Activated CD4-positive, alpha-beta memory T cell treated with anti-CD3 and anti-CD28 coated beads, Interleukin-2, amount 10 ng/mL, durations not matched to agents 7 days and 5 days (primary cell): ENCODE measurements around the gene NDE1. TPM values are rescaled to one million over a fixed set of nuclear protein-coding genes. Genes with fewer than 3 reads are reported as not detected.

ENCODE experiments used
- CTCF ChIA-PET: fragments of 350-600 bp; sonication (Branson Sonifier 250); formaldehyde crosslinking; loops from one replicate; lab custom pipeline; 2021; ENCODE audit warnings: antibody characterized with exemption, inconsistent platforms; lab: Charles Lee
- POLR2A ChIA-PET: fragments of 350-600 bp; sonication (Branson Sonifier 250); formaldehyde crosslinking; loops from one replicate; lab custom pipeline; 2021; ENCODE audit warnings: antibody characterized with exemption; lab: Charles Lee
- DNase-seq: peaks from one replicate; pipeline ENCODE4 v3.0.0-alpha.2; 2020
- H3K27ac Mint-ChIP-seq: one replicate; pipeline ENCODE4 v1.8.0; 2021; ENCODE audit warnings: mild to moderate bottlenecking, mixed read lengths
- H3K27me3 Mint-ChIP-seq: one replicate; pipeline ENCODE4 v1.8.0; 2021; ENCODE audit warnings: mixed read lengths
- H3K36me3 Mint-ChIP-seq: one replicate; pipeline ENCODE4 v1.8.0; 2021; ENCODE audit warnings: low read depth, mixed read lengths
- H3K4me1 Mint-ChIP-seq: one replicate; pipeline ENCODE4 v1.8.0; 2021; ENCODE audit warnings: mixed read lengths
- H3K4me3 Mint-ChIP-seq: one replicate; pipeline ENCODE4 v1.8.0; 2021; ENCODE audit warnings: mild to moderate bottlenecking, mixed read lengths
- H3K9me3 Mint-ChIP-seq: one replicate; pipeline ENCODE4 v1.8.0; 2021; ENCODE audit warnings: mixed read lengths
- total RNA-seq, 2 experiments: library from RNA; stranded (reverse); gene quantifications; one replicate each; pipeline ENCODE4 v1.2.3, GENCODE V29; 2021

Gene NDE1
- total RNA-seq, 2 experiments from 2014 or later, result 115 to 133 TPM

DNA sequence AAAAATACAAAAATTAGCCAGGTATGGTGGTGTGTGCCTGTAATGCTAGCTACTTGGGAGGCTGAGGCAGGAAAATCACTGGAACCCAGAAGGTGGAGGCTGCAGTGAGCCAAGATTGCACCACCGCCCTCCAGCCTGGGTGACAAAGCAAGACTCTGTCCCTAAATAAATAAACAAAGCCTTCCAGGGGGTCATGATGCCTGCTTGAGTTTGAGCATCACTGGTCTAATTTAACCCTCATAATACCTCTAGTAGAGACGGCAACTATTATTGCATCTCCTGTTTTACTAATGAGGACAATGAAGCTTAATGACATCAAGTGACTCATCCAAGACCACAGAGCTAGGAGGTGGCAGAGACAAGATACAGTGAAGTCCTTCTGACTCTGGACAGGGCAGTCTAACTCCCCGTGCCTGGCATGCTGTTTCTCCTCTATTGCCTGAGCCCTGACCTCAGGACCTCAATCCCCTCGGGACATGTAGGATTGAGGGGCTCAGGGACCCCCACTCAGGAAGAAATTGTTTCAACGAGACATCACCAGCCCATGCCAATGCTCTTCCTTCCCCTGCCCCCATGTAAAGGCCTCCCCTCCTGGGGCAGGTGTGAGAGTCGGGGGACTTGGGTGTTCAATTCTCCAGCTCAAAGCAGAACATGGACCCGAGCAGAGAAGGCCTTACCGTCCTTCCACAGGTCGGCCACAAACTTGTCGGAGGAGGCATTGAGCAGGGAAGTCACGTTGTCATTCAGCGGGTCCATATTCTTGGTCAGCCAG is 102.9 kb downstream of the NDE1 start:
- ChIA-PET POLR2A (no interaction called here), CTCF (no interaction called here)
- Mint-ChIP-seq H3K9me3 (no peaks in the 10 kb centered on the region), H3K27ac (no peak overlapping the region), H3K36me3 (no peaks in the 10 kb centered on the region), H3K27me3 (no peaks in the 10 kb centered on the region), H3K4me1 (peaks cover 4% of the 10 kb centered on the region), H3K4me3 (no peak overlapping the region)
- DNase-seq, result no peak

DNA sequence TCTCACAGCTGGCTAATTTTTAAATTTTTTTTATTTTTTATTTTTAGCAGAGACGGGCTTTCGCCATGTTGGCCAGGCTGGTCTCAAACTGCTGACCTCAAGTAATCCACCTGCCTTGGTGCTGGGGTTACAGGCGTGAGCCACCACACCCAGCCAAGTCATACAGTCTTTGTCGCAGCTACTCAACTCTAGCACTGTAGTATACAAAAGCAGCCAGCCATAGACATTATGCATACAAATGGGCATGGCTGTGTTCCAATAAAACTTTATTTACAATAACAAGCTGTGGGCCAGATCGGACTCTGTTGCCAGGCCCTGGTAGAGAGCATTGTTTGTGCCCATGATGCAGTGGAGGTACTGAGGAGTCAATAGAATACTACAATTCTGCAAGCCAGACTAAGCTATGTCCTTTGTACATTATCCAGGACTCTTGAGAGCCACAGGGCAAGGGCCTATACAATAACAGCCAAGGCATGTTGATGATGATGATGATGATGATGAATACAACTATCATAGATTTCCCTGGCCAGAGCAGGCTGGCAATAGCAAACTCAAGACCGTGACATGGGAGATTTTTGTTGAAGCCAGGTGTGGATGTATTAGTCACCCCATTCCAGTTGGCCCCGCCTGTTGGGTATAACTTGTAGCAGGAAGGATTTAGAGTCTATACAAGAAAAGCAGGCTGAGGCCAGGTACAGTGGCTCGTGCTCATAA is 104.9 kb downstream of the NDE1 start:
- peaks cover under 1% of the 10 kb centered on the region for H3K27me3 Mint-ChIP-seq
- H3K4me3 Mint-ChIP-seq, result no peak overlapping the region
- peaks cover 5% of the 10 kb centered on the region for H3K4me1 Mint-ChIP-seq
- no peaks in the 10 kb centered on the region for H3K36me3 Mint-ChIP-seq
- H3K9me3 Mint-ChIP-seq, result no peaks in the 10 kb centered on the region
- CTCF ChIA-PET, result interaction anchor here (1.4 to 1.6 kb wide), 2 partner anchors 17 to 329 kb away, joined by 3 to 5 read pairs; no protein-coding TSS in a partner anchor
- H3K27ac Mint-ChIP-seq, result no peak overlapping the region
- DNase-seq, result no peak
- POLR2A ChIA-PET, result no interaction called here

DNA sequence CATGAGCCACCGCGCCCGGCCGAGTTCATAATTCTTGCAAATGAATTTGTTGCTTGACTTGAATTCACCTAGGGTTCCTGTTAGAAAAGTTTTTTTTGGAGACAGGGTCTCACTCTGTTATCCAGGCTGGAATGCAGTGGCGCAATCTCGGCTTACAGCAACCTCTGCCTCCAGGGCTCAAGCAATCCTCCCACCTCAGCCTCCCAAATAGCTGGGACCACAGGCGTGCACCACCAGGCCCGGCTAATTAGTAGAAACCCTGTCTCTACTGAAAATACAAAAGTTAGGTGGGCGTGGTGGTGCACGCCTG is 107.0 kb downstream of the NDE1 start:
- ChIA-PET POLR2A (no interaction called here), CTCF (interaction anchor here (0.7 to 2.4 kb wide), 9 partner anchors 9 to 372 kb away, joined by 3 to 8 read pairs (median 4); no protein-coding TSS in a partner anchor)
- H3K36me3 Mint-ChIP-seq, result no peaks in the 10 kb centered on the region
- peaks cover 5% of the 10 kb centered on the region for H3K4me1 Mint-ChIP-seq
- H3K9me3 Mint-ChIP-seq, result no peaks in the 10 kb centered on the region
- H3K4me3 Mint-ChIP-seq, result no peak overlapping the region
- H3K27ac Mint-ChIP-seq, result no peak overlapping the region
- H3K27me3 Mint-ChIP-seq, result peaks cover 7% of the 10 kb centered on the region
- DNase-seq, result no peak

DNA sequence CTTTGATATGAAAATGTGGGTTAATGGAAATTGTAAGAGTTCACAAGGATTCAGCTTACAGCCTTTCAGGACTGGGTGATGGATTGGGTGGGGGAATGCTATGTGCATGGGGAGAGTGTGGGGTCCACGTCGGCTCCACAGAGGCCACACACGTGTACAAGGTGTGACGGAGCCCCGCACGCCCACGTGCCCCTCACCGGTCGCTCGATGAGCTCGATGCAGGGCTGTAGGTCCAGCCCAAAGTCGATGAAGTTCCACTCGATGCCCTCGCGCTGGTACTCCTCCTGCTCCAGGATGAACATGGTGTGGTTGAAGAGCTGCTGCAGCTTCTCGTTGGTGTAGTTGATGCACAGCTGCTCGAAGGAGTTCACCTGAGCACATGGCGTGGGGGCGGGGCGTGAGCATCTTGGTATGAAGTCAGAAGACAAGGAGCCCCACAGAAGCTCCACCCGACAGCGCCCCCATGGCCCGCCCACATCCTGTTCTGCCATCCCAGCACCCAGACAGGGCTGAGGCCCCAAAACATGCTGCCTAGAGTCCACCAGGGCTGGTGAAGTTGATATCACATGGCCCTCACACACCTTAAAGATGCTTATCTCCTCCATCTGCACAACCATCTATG is 107.7 kb downstream of the NDE1 start:
- H3K4me1 Mint-ChIP-seq, result peaks cover 5% of the 10 kb centered on the region
- peak; percentile 30 for DNase-seq
- no peak overlapping the region for H3K4me3 Mint-ChIP-seq
- CTCF ChIA-PET, result interaction anchor here (0.5 to 2.4 kb wide), 7 partner anchors 8 to 372 kb away, joined by 3 to 8 read pairs (median 4); no protein-coding TSS in a partner anchor
- peaks cover 14% of the 10 kb centered on the region for H3K27me3 Mint-ChIP-seq
- no peaks in the 10 kb centered on the region for H3K36me3 Mint-ChIP-seq
- no peaks in the 10 kb centered on the region for H3K9me3 Mint-ChIP-seq
- POLR2A ChIA-PET, result no interaction called here
- H3K27ac Mint-ChIP-seq, result no peak overlapping the region

DNA sequence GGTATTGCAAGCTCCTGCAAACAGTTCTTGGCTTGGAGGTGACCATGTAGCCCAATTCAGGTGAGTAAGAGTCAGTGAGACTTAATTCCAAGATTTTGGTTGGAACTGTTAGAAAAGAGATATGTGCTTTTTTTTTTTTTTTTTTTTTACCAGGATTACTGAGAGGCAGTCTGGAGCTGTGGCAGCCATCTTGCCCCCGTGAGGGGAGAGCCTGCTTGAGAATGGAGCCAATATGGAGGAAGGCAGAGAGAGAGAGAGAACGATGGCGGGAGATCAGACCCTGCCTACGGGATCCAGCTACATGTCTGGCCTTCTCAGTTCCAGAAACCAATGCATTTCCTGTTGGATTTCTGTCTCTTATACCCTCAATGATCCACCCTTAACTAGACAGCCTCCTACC is 109.0 kb downstream of the NDE1 start:
- peaks cover 5% of the 10 kb centered on the region for H3K4me1 Mint-ChIP-seq
- H3K36me3 Mint-ChIP-seq, result no peaks in the 10 kb centered on the region
- POLR2A ChIA-PET, result no interaction called here
- H3K27ac Mint-ChIP-seq, result no peak overlapping the region
- H3K9me3 Mint-ChIP-seq, result no peaks in the 10 kb centered on the region
- peaks cover 15% of the 10 kb centered on the region for H3K27me3 Mint-ChIP-seq
- DNase-seq, result no peak
- CTCF ChIA-PET, result interaction anchor here (0.7 kb wide), 3 partner anchors 211 to 428 kb away, joined by 3 to 4 read pairs (median 3); no protein-coding TSS in a partner anchor
- no peak overlapping the region for H3K4me3 Mint-ChIP-seq

DNA sequence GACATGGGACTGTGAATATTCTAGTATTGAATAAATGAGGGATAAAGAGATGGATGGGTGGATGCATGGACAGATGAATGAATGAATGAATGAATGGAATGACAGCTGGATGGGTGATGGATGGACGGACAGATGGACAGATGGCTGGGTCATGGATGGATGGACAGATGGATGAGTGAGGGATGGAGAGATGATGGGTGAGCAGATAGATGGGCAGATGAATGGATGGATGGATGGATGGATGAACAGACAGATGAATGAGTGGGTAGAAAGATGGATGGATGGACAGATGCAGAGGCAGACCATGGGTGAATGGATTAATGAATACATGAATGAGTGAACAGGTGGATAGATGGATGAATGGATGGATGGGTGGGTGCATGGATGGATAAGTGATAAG is 110.1 kb downstream of the NDE1 start:
- Mint-ChIP-seq H3K4me3 (no peak overlapping the region), H3K4me1 (peaks cover 5% of the 10 kb centered on the region), H3K27ac (no peak overlapping the region), H3K27me3 (peaks cover 22% of the 10 kb centered on the region), H3K9me3 (no peaks in the 10 kb centered on the region), H3K36me3 (no peaks in the 10 kb centered on the region)
- ChIA-PET CTCF (interaction anchor here (1.2 to 1.4 kb wide), 2 partner anchors 13 to 367 kb away, joined by 3 read pairs; no protein-coding TSS in a partner anchor), POLR2A (no interaction called here)
- no peak for DNase-seq

DNA sequence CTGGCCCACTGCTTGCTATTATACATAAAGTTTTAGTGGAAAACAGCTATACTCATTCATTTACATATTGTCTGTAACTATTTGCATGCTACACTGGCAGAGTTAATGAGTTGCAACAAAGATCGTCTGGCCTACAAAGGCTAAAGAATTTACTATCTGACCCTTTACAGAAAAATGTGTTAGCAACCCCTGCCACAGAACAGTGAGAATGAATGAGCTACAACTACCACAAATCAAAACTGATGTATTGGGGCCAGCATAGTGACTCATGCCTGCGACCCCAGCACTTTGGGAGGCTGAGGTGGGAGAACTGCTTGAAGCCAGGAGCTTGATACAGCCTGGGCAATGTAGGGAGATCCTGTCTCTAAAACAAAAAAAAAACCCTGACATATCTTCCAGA is 114.1 kb downstream of the NDE1 start:
- Mint-ChIP-seq H3K4me3 (no peak overlapping the region), H3K4me1 (peaks cover 2% of the 10 kb centered on the region), H3K27me3 (peaks cover 24% of the 10 kb centered on the region), H3K27ac (no peak overlapping the region), H3K36me3 (no peaks in the 10 kb centered on the region), H3K9me3 (no peaks in the 10 kb centered on the region)
- ChIA-PET POLR2A (no interaction called here), CTCF (interaction anchor here (0.6 to 1.3 kb wide), 3 partner anchors 8 to 363 kb away, joined by 3 to 4 read pairs (median 3); no protein-coding TSS in a partner anchor)
- DNase-seq, result no peak

DNA sequence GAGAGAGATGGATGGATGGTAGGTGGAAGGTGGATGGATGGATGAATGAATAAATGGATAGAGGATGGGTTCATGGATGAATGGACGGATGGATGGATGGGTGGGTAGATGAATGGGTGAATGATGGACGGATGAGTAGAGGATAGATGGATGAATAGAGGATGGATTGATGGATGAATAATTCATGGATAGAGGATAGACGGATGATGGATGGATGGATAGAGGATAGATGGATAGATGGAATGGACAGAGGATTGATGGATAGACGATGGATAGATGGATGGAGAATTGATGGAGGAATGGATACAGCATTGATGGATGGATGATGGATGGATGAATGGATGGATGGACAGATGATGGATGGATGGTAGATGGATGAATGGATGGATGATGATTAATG is 115.1 kb downstream of the NDE1 start:
- ChIA-PET CTCF (interaction anchor here (1.0 to 1.8 kb wide), 6 partner anchors 8 to 363 kb away, joined by 4 to 7 read pairs (median 4); no protein-coding TSS in a partner anchor), POLR2A (no interaction called here)
- Mint-ChIP-seq H3K4me3 (no peak overlapping the region), H3K27ac (no peak overlapping the region), H3K4me1 (peaks cover 2% of the 10 kb centered on the region), H3K36me3 (no peaks in the 10 kb centered on the region), H3K9me3 (no peaks in the 10 kb centered on the region), H3K27me3 (peaks cover 22% of the 10 kb centered on the region)
- DNase-seq, result no peak

DNA sequence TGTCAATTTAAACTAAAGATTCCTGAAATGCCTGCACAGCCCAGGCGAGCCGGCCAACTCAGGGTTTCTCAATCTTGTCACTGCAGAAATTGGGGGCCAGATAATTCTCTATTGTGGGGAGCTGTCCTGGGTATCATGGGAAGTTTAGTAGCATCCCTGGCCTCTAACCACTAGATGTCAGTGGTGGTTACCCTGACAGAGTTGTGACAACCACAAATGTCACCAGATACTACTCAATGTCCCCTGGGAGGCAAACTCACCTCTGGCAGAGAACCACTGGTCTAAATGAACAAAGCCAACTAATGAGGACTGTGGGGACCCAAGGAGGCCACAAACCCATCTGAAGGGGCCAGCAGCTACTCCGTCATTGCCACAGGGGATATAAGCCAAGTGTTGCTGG is 115.8 kb downstream of the NDE1 start:
- peak; percentile 34 for DNase-seq
- H3K36me3 Mint-ChIP-seq, result no peaks in the 10 kb centered on the region
- no peak overlapping the region for H3K27ac Mint-ChIP-seq
- peaks cover 2% of the 10 kb centered on the region for H3K4me1 Mint-ChIP-seq
- peaks cover 22% of the 10 kb centered on the region for H3K27me3 Mint-ChIP-seq
- no peaks in the 10 kb centered on the region for H3K9me3 Mint-ChIP-seq
- CTCF ChIA-PET, result interaction anchor here (1.0 to 1.8 kb wide), 5 partner anchors 9 to 362 kb away, joined by 4 to 7 read pairs (median 4); no protein-coding TSS in a partner anchor
- POLR2A ChIA-PET, result no interaction called here
- H3K4me3 Mint-ChIP-seq, result no peak overlapping the region

DNA sequence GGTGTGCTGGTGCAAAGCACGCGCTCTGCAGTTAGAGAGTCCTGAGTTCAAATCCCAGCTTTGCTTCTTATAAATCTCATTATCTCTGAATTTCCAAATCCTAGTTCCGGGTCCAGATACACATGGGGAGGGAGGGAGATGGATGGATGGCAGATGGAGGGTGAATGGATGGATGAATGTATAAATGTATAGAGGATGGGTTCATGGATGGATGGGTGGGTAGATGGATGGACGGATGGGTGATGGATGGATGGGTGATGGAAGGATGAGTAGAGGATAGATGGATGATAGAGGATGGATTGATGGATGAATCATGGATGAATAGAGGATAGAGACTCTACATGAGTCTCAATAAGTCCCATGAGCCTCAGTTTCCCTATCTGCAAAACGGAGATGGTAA is 116.9 kb downstream of the NDE1 start:
- Mint-ChIP-seq H3K9me3 (no peaks in the 10 kb centered on the region), H3K27me3 (peaks cover 19% of the 10 kb centered on the region), H3K4me1 (peaks cover 2% of the 10 kb centered on the region), H3K27ac (no peak overlapping the region), H3K36me3 (no peaks in the 10 kb centered on the region), H3K4me3 (no peak overlapping the region)
- DNase-seq, result no peak
- ChIA-PET POLR2A (no interaction called here), CTCF (interaction anchor here (1.8 kb wide), 1 partner anchor 16 kb away, joined by 4 read pairs; no protein-coding TSS in a partner anchor)

DNA sequence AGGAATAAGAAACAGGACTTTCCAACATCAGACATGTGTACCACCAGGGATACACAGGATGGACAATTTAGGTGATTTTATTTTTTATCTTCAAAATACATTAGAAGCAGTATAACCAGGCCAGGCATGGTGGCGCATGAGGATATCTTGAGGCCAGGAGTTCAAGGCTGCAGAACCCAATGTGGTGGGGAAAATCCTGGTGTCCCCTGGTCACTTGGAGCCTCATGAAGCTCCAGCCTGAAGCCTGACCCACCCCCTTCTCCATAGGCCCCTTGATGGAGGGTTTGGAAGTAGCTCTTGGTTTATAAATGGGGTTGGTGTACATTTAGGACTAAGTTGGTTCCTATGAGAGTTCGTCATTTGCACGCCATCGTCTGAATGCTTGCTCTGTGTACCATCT is 118.2 kb downstream of the NDE1 start:
- POLR2A ChIA-PET, result no interaction called here
- H3K4me1 Mint-ChIP-seq, result peaks cover 2% of the 10 kb centered on the region
- DNase-seq, result no peak
- peaks cover 12% of the 10 kb centered on the region for H3K27me3 Mint-ChIP-seq
- CTCF ChIA-PET, result no interaction called here
- no peaks in the 10 kb centered on the region for H3K36me3 Mint-ChIP-seq
- no peak overlapping the region for H3K27ac Mint-ChIP-seq
- H3K9me3 Mint-ChIP-seq, result no peaks in the 10 kb centered on the region
- H3K4me3 Mint-ChIP-seq, result no peak overlapping the region

DNA sequence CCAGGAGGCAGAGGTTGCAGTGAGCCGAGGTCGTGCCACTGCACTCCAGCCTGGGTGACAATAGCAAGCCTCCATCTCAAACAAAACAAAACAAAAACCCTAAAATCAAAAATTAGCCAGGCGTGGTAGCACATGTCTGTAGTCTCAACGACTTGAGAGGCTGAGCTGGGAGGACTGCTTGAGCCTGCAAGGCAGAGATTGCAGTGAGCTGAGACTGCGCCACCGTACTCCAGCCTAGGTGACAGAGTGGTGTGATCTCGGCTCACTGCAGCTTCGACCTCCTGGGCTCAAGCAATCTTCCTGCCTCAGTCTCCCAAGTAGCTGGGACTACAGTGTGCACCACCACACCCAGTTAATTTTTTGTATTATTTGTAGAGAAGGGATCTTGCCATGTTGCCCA is 119.2 kb downstream of the NDE1 start:
- Mint-ChIP-seq H3K27me3 (peaks cover 10% of the 10 kb centered on the region), H3K27ac (no peak overlapping the region), H3K9me3 (no peaks in the 10 kb centered on the region), H3K4me1 (peaks cover 2% of the 10 kb centered on the region), H3K36me3 (no peaks in the 10 kb centered on the region), H3K4me3 (no peak overlapping the region)
- ChIA-PET CTCF (no interaction called here), POLR2A (no interaction called here)
- DNase-seq, result no peak

DNA sequence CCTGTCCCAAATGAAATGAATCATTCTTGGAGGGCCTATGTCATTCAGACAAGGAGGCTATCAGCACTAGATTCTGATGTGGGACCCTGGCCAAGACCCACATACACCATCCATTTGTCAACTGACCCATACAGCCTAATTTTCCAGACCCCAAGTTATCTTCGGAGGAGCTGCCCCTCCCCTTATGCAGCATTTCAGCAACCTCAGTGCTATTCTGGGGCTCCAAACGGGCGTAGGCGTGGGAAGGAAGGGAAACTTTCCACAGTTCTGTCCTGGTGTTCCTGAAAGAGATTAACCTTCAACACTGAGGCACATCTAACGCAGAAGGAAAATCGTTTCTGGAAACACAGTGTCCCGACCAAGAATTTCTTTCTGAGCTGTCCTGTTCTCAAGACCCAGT is 120.1 kb downstream of the NDE1 start:
- DNase-seq, result no peak
- ChIA-PET CTCF (interaction anchor here (1.1 kb wide), 1 partner anchor 13 kb away, joined by 4 read pairs; no protein-coding TSS in a partner anchor), POLR2A (interaction anchor here (0.8 kb wide), 1 partner anchor 339 kb away, joined by 3 read pairs; no protein-coding TSS in a partner anchor)
- H3K9me3 Mint-ChIP-seq, result no peaks in the 10 kb centered on the region
- peaks cover 2% of the 10 kb centered on the region for H3K4me1 Mint-ChIP-seq
- H3K4me3 Mint-ChIP-seq, result no peak overlapping the region
- no peak overlapping the region for H3K27ac Mint-ChIP-seq
- H3K36me3 Mint-ChIP-seq, result no peaks in the 10 kb centered on the region
- H3K27me3 Mint-ChIP-seq, result peaks cover 8% of the 10 kb centered on the region
